IPS-18c (cell line): ENCODE results near the gene SHISA5.

Source experiments
- H3K4me3 ChIP-seq: 2 replicates; pipeline ENCODE4 v1.7.0; 2013; ENCODE audit warnings: low read depth, mild to moderate bottlenecking, low read length, moderate library complexity; ENCODE audit not compliant: insufficient read depth
- H3K9me3 ChIP-seq: one replicate; pipeline ENCODE4 v1.6.1; 2013; ENCODE audit warnings: mild to moderate bottlenecking, low read length, moderate library complexity; ENCODE audit not compliant: control insufficient read depth, insufficient read depth

Gene SHISA5

DNA sequence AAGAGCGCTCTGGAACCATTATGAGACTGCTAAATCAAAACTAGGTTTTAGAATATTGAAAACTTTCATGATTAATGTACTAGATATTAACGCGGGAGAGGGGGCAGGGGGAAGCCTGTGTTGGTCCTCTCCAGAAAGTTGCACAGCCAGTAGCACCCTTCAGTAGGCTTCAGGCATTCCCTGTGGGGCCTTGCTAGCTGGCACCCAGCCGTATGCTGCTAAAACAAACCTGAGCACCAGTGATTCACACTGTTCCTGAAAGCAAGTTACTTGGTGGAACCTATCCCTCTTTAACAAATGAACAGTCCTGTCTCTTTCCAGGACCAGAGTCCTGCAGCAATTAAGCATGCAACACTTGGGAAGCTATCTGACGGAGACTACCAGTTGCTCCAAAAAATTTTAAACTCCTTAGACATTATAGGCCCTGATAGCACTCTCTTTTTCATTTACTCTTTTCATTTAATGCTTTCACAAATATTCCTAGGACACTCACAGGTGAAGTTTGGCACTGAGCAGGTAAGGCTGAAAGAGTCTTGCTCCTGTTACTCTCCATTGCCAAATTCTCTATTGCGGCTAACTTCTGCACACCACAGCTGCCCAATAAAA is 58.6 kb downstream of the SHISA5 start:
- peak overlapping the region; percentile 99; the same call in 1 of the 2 replicates for H3K4me3 ChIP-seq

DNA sequence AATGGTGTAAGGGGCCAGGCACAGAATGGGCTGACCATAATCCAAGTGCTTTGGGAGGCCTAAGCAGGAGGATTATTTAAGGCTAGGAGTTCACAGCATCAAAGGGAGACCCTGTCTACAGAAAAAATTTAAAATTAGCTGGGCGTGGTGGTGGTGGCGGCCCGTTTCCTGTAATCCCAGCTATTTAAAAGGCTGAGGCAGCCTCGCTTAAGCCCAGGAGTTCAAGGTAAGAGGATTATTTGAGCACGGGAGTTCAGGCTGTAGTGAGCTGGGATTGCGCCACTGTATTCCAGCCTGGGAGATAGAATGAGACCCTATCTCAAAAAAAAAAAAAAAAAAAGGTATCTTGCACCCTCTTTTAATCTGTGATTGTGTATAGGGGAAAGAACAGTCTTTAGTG is 62.0 kb downstream of the SHISA5 start:
- H3K4me3 ChIP-seq, result peak overlapping the region; percentile 20; the same call in 1 of the 2 replicates
- H3K9me3 ChIP-seq, result no peaks in the 10 kb centered on the region

More for the DNA sequence above, 58.6 kb downstream of the SHISA5 start:
- H3K9me3 ChIP-seq, result no peaks in the 10 kb centered on the region

DNA sequence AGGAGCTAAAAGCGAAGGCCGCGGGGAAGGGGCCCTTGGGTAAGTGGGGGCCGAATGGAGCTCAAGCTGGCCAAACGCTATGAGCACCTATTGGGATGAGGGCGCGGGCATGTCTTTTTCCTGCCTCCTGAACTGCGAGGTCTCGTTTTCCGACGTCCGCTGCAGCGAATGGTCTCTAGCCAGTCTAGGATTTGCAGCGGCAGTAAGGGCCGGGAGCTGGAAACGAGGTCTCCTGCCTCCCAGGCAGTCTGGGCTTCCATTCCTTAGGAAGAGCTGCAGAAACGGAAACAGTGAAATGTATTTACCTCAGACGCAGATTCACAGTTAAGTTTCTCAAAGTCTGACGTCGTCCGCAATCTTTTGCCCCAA is 63.4 kb downstream of the SHISA5 start:
- Histone ChIP-seq H3K4me3 (peak overlapping the region; percentile 97), H3K9me3 (no peaks in the 10 kb centered on the region)

DNA sequence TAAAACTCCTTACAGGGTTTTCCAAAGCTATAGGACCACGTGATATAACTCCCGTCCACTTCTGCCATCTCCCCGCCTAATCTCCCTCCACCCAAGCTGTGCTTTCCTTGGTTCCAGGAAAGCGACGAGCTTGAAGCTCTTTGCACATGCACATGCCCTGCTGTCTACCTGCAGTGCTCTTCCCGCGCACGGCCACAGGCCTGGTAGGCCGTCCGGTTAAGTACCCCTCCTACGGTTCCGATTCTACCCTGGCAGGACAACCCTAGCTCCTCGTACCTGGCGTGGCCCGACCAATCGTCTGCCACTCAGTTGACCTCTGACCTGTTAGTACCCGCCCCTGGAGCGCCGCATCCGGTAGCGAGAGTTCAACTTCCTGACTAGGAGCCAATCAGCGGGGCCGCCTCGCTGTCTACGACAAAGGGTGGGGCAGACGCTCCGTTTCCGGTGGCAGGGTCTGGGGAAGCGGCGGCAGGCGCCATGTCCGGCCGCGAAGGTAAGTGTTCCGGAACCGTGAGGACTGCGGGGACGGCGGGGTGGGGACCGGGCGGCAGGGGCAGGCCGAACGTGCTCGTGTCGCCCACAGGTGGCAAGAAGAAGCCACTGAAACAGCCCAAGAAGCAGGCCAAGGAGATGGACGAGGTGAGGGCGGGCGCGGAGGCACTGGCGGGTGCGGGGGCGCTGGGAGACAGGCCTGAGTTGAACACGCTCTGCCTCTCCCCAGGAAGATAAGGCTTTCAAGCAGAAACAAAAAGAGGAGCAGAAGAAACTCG is 64.0 kb downstream of the SHISA5 start, which contains the start of the genes CCDC51 and TMA7:
Gene CCDC51 (minus strand): TSS at position 300 of the 770 bp plus-strand sequence. CDS start 4,991 bp downstream, outside the sequence.
Gene TMA7 (plus strand): TSS at position 438 of the 770 bp plus-strand sequence. CDS start 40 bp downstream, at position 478.
- Histone ChIP-seq H3K4me3 (peak within 1 kb of the TSS; percentile 97), H3K9me3 (no peaks in the 10 kb centered on the region)

DNA sequence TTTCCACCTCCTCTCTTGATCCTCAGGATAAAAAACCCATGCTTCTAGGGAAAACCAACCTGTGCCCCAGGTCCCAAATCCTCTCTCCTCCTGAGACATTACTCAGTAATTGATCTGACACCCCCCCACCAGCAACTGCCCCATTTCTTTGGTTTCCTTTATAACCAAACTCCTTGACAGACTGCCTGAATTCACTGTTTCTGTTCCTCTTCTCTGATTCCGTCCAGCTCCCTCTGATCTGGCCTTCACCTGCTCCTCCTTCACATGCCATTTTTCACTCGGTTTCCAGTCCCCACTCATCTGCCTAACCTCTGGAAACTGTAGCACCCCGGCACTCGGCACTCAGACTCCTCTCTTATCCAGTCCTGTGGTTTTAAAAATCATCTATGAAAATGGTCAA is 66.2 kb downstream of the SHISA5 start:
- Histone ChIP-seq H3K9me3 (no peaks in the 10 kb centered on the region), H3K4me3 (no peak overlapping the region)

DNA sequence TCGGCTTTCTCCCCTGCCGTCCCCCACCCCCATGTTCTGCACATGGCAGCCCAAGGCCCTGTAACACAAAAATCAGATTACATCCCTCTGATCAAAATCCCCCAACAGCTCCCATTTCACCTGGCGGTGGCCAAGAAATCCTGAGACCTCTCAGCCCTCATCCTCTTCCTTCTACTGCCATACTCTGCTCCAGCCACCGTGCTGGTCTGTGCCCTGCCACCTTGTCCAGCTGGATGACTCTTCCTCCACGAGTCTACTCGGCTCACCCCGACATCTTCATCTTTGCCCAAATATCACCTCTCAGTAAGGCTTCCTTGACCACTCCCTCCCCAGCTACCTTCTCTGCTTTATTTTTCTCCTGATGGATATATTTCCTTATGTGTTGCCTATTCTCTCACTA is 67.1 kb downstream of the SHISA5 start:
- H3K9me3 ChIP-seq, result no peaks in the 10 kb centered on the region

DNA sequence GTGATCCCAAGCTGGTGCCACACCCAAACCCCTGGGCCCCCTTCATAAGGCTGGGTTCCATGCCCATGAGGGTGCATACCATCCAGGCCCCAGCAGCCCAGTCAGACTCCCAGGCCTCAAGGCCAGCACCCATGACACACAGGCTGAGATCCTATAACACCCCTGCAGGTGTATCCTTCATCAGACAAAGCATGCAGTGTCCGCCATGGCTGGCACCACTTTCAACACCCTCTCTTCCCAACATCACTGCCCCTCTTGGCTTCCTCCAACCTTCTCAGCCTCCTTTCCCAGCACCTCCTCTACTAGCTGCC is 67.5 kb downstream of the SHISA5 start:
- no peaks in the 10 kb centered on the region for H3K9me3 ChIP-seq
- no peak overlapping the region for H3K4me3 ChIP-seq

More for the DNA sequence above, 67.1 kb downstream of the SHISA5 start:
- no peak overlapping the region for H3K4me3 ChIP-seq

DNA sequence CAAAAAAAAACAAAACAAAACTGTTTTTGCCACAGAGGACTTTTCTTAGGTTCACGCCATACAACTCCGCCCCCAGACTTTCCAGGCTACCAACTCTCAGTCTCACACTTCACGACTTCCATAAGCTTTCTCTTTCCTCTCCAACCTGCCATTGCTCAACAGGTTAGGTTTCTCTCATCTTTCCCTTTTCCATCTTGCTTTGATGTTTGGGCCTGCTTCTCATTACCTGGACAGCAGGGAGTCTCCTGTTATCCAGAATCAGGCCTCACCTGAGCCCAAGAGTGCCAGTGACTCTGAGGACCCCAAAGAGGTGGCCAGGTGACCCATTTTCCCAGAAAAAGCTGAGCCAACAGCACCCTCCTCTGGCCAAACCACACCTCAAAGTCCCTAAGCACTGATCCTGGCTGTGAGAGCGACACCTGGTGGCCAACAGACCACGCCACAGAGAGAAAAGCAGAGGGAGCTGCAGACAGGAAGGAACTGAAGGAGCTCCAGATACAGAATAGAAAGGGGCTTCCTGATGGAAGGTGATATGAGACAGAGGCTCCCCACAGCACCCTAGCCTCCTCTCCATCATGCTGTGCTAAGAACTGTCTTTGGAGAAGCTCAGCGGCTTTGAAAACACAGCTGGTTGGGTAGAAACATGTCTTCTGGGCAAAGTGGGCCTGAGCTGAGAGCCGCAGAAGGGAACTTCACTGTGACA is 68.0 kb downstream of the SHISA5 start:
- Histone ChIP-seq H3K9me3 (no peaks in the 10 kb centered on the region), H3K4me3 (no peak overlapping the region)

DNA sequence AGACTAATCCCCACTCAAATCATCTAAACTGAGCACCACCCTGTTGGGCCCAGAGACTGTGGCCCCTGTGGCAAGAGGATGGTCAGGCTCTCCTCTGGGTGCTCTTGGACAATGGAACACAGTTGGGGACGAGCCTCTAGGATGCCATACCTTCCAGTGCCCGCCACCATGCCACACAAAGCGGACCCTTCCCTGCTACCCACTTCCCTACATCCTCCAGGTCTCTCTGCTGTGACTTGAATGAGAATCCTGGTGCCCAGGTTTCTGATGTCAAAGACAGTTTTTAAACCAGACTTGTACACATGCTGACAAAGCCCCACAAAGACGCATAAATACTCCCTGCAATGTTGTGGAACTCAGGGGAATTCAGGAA is 68.8 kb downstream of the SHISA5 start:
- Histone ChIP-seq H3K4me3 (no peak overlapping the region), H3K9me3 (no peaks in the 10 kb centered on the region)

DNA sequence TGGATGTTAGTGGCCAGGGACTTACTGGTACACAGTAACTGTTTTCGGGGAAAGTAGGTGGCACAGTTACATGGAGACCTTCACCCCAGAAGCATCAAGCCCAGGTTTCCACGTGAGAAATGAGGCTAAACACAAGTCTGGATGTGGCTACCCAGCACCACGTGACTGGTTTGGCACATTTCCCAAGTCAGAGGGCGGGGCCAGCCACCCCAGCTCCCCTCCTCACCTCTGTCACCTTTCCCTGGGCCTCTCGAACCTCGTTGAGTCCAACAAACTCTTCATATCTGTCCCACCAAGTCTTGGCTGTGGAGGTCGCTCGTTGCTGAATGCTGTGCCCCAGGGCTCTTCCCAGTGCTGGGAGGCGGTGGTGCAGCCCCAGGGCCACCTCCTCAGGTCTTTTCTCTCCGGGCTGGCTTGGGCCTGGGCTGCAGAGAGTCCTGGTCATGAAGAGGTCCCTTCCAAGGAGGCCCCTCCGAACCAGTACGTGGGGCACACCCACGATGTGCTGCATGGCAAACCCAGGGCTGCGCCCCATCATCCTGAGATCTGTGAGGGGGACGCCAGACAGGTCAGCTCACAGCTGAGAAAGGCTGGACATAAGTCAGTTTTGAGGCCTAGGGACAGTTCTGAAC is 69.3 kb downstream of the SHISA5 start:
- no peaks in the 10 kb centered on the region for H3K9me3 ChIP-seq

DNA sequence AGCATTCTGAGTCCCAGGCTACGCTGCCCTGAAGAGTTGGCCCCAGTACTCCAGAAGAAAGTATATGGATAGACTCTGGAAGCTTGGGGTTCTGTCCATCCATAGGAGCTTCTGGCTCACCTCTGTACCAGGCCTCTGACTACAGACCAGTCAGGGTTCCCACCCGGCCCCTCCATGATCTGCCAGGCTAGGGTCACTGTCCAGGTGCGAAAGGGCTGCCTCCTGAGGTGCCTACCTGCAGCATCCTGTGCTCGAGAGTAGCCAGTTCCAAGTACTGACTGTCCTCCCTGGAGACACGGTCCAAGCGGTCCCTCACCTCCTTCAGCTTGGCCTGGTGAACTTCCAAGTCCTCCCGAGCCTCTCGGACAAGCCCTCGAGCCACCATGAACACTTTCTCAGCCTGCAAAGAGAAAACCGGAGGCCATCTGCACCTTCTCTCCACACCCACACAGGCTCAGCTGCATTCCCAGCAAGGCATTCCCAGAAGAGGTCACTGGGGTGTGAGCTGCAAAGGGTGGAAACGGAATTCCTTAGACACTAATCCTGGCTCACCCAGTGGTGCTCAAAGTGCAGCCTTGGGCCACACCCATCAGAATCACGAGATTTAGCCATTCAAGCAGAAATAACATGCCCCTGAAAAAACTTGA is 70.4 kb downstream of the SHISA5 start:
- Histone ChIP-seq H3K9me3 (no peaks in the 10 kb centered on the region), H3K4me3 (no peak overlapping the region)

More for the DNA sequence above, 69.3 kb downstream of the SHISA5 start:
- H3K4me3 ChIP-seq, result no peak overlapping the region

DNA sequence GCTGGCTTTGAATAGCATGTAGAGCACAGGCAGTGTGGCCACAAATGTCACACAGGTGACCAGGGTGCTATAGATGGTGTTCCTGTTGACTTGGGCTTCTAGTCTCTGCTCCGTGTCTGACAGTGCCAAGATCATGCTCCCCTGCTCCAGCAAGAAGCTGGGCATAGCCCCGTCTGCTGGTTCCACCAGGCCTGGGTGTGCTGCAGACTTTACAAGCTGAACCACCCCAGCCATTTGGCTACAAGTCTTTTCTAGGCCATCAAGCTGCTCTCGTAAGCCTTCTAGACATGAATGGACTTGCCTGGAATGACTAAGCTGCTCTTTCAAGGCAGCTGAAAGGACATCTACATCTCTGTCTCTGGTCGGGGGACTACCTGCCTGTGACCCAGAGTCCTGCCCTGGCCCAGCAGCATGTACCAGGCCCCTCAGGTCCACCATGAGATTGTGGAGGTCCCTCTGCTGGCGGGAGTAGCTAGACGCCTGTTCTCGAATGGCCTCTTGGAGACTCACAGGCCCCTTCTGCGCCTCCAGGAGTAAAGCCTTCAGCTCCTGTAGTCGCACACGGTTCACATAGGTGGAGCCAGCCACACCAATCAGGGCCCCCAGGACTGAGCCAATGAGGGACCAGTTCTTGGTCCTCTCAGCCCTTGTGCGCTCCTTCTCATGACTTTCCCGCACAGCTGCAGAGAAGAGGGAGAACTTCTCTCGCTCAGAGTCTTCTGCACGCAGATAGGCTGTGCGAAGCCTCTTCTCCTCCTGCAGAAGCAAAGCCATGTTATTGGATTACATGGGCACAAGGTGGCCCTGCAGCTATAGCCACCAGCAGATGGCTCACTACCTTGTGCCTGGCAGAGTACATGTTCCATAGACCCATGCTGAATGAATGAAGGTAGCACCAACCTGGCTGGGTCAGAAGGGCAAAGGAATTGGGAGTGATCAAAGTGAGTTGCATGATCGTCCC is 71.3 kb downstream of the SHISA5 start:
- no peak overlapping the region for H3K4me3 ChIP-seq

DNA sequence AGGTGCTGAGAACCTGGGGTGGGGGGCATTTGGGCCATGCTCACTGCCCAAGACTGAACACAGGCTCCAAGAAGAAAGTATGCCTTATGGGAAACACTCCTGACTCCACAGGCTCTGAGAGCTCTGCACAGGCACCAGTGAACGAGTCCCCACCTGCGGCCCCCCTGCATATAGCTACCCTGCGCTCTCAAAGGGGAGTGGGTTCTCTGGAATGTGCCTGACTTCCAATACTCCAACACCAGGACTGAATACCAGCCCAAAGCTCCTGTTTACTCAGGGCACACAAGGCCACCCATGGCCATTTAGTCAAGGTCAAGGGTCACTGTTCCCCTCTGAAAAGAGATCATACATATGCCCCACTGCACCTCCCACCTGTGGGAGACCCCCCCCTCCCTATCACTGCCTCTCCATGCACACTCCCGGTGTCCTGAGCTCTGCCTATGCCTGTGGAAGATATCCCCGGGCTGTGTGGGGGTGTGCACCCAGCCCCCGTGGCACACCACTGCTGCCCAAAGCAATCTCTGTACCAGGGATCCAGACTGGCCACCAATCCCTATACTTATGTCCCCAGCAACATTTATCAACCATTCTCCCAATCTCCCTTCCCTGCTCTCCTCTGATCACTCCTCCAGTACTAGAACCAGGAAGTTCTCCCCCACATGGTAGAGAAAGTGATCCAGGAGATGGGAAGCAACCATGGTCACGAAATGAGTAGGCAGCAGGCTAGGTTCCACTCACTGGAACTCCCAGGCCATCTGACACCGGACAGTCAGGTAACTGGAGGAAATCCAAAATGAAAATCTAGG is 72.5 kb downstream of the SHISA5 start:
- H3K9me3 ChIP-seq, result no peaks in the 10 kb centered on the region
- H3K4me3 ChIP-seq, result no peak overlapping the region

More for the DNA sequence above, 71.3 kb downstream of the SHISA5 start:
- no peaks in the 10 kb centered on the region for H3K9me3 ChIP-seq

DNA sequence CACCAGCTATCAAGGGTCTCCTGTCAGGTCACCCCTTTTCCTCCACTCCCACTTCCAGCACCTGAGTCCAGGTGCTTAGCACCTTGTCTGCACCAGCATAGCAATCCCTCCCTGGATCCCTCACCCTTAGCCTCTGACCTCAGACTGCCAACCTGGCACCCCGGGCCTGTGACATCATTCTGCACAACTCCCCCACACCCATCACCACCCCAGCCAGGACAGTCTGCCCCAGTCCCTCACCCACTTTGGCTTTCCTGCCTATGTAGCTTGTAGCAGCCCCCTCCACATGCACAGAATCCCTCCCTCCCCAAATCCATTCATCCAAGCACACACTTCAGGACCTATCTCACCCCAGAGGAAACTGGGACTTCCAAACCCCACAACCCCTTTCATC is 73.3 kb downstream of the SHISA5 start:
- H3K4me3 ChIP-seq, result peak overlapping the region; percentile 80
- H3K9me3 ChIP-seq, result no peaks in the 10 kb centered on the region

DNA sequence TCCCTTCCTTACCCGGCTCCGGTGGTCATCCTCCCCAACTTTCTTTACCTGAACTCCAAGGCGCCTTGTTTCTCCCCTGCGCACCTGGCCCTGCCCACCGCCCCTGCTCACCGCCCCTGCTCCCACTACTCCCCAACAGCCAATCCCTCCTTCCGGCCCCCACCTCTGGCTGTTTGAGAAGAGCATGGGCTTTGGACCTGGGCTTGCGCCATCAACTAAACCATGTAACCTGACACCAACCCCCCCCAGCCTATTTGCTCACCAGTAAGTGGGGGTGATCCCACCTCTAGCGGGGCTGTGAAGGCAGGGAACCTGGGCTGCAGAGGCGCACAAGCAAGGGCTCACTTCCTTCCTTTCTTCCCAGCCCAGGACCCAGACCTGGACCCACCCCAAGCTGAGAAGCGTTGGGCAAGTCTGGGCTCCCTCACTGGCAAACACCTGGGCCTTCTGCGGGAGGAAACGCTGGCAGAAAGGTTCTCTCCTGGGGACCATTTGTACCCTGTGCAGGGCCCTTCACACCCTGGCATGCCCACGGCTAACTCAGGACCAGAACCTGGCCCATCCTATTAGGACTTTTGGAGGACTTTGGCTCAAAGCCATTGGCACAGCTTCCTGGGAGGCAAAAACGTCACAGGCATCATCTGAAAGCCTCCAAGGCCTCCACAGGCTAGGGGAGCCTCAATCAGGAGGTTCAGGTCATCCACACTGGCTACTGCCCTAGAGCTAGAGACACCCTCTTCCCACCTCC is 73.8 kb downstream of the SHISA5 start, which contains the start of gene PLXNB1:
Gene PLXNB1 (minus strand): TSS at position 127 of the 748 bp plus-strand sequence. CDS start 5,475 bp downstream, outside the sequence.
- H3K9me3 ChIP-seq, result no peaks in the 10 kb centered on the region
- H3K4me3 ChIP-seq, result peak within 1 kb of the TSS; percentile 80
